Measurements from ENCODE around the gene MYO1D.

DNA sequence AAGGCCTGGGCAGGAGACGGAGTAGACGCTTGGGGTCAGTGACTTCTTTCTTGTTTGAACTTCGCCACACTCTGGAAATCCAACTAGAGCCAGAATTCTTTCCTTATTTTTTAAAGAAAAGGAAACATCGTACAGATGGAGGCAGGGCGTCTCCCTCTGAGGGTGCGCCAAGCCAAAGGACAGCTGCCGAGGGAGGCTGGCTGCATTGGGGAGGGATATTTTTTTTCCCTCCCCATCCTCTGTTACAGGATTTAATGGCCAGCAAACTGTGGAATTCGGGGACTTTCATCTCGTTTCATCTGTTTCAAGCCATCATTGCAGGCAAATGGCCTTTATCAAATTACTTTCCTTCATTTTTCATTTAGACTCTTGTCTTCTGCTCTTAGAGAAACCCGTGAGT, 374.2 kb downstream of the MYO1D start:
- TF ChIP-seq, protein P1, sequence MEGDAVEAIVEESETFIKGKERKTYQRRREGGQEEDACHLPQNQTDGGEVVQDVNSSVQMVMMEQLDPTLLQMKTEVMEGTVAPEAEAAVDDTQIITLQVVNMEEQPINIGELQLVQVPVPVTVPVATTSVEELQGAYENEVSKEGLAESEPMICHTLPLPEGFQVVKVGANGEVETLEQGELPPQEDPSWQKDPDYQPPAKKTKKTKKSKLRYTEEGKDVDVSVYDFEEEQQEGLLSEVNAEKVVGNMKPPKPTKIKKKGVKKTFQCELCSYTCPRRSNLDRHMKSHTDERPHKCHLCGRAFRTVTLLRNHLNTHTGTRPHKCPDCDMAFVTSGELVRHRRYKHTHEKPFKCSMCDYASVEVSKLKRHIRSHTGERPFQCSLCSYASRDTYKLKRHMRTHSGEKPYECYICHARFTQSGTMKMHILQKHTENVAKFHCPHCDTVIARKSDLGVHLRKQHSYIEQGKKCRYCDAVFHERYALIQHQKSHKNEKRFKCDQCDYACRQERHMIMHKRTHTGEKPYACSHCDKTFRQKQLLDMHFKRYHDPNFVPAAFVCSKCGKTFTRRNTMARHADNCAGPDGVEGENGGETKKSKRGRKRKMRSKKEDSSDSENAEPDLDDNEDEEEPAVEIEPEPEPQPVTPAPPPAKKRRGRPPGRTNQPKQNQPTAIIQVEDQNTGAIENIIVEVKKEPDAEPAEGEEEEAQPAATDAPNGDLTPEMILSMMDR (IDR thresholded peaks at IDR 0.05) = no peak
- no peak for TF ChIP-seq POLR2A (IDR thresholded peaks at IDR 0.05)
